Measurements from ENCODE around the gene STPG1. TPM values are rescaled to one million over a fixed set of nuclear protein-coding genes. Genes with fewer than 3 reads are reported as not detected.

The STPG1 gene
- total and polyA plus RNA-seq, 9 of the 15 experiments (the other 6 are each of a cell fraction or from before 2014, with no cell fraction given), result 5.0 to 11.9 (median 8.3) TPM

DNA sequence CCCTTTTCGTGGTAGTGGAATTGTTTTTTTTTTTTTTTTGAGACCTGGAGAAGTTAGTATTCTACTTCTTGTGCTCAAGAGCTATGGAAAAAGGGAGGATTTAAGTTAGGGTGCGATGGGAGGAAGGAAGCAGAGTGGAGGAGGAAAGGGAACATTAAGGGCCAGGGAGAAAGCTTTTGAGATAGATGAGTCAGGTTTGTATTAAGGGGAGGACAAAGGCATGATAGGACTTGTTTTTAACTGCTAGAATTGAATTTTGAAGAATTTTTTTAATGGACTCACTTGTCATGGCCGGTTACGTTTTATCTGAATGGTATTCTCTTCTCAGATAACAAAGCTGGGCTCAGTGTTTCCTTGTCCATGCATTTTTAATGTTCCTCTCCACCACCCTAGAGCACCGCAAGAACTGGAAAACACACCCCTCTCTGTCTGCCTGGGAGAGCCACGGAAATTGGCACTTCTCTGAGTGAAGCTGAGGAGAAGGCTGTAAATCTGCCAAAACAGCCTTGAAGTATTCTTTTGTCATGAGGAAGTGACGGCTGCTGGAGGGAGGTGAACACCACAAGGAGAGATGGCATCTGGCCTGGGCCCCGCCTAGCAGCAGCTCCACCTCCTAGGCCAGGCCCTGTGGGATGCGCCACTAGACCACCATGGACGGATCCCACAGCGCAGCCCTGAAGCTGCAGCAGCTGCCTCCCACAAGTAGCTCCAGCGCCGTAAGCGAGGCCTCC, 5.5 kb upstream of the STPG1 start (continued):
- TF ChIP-seq, protein P1, sequence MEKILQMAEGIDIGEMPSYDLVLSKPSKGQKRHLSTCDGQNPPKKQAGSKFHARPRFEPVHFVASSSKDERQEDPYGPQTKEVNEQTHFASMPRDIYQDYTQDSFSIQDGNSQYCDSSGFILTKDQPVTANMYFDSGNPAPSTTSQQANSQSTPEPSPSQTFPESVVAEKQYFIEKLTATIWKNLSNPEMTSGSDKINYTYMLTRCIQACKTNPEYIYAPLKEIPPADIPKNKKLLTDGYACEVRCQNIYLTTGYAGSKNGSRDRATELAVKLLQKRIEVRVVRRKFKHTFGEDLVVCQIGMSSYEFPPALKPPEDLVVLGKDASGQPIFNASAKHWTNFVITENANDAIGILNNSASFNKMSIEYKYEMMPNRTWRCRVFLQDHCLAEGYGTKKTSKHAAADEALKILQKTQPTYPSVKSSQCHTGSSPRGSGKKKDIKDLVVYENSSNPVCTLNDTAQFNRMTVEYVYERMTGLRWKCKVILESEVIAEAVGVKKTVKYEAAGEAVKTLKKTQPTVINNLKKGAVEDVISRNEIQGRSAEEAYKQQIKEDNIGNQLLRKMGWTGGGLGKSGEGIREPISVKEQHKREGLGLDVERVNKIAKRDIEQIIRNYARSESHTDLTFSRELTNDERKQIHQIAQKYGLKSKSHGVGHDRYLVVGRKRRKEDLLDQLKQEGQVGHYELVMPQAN (IDR thresholded peaks at IDR 0.05; ENCODE audit: borderline replicate concordance), result peak; percentile 24; the same call in 1 of the 2 replicates
- TF ChIP-seq CBX3 (IDR thresholded peaks at IDR 0.05; ENCODE audit: borderline replicate concordance in 1 of 2, low read length in 2 of 2) (peak in 1 of 2 experiments; percentile 47; a peak in 1 of 3 replicates), MEIS2 (IDR thresholded peaks at IDR 0.05; ENCODE audit: partially characterized antibody) (peak; percentile 100), SRSF1 (IDR thresholded peaks at IDR 0.05; ENCODE audit: low read depth, low read length) (no peak), BCOR (IDR thresholded peaks at IDR 0.05) (no peak), NFIC (IDR thresholded peaks at IDR 0.05) (peak; percentile 25; the same call in 1 of the 2 replicates), CCNT2 (IDR thresholded peaks at IDR 0.05; ENCODE audit: borderline replicate concordance, extremely low read depth, insufficient read length, low read depth, low read length) (peak; percentile 40), ZNF212 (CRISPR knock-in tag; IDR thresholded peaks at IDR 0.05) (no peak), NR2C2 (CRISPR knock-in tag; IDR thresholded peaks at IDR 0.05) (no peak), NR2C2 (tag; IDR thresholded peaks at IDR 0.05) (0 out of 2 replicates have a peak, but pooled peaks have one; percentile 12)
- TF ChIP-seq, protein P2, sequence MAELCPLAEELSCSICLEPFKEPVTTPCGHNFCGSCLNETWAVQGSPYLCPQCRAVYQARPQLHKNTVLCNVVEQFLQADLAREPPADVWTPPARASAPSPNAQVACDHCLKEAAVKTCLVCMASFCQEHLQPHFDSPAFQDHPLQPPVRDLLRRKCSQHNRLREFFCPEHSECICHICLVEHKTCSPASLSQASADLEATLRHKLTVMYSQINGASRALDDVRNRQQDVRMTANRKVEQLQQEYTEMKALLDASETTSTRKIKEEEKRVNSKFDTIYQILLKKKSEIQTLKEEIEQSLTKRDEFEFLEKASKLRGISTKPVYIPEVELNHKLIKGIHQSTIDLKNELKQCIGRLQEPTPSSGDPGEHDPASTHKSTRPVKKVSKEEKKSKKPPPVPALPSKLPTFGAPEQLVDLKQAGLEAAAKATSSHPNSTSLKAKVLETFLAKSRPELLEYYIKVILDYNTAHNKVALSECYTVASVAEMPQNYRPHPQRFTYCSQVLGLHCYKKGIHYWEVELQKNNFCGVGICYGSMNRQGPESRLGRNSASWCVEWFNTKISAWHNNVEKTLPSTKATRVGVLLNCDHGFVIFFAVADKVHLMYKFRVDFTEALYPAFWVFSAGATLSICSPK (IDR thresholded peaks at IDR 0.05; ENCODE audit: borderline replicate concordance), result no peak
- TF ChIP-seq, protein P3, sequence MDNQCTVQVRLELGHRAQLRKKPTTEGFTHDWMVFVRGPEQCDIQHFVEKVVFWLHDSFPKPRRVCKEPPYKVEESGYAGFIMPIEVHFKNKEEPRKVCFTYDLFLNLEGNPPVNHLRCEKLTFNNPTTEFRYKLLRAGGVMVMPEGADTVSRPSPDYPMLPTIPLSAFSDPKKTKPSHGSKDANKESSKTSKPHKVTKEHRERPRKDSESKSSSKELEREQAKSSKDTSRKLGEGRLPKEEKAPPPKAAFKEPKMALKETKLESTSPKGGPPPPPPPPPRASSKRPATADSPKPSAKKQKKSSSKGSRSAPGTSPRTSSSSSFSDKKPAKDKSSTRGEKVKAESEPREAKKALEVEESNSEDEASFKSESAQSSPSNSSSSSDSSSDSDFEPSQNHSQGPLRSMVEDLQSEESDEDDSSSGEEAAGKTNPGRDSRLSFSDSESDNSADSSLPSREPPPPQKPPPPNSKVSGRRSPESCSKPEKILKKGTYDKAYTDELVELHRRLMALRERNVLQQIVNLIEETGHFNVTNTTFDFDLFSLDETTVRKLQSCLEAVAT (IDR thresholded peaks at IDR 0.05), result peak in 1 of 2 experiments; percentile 47; a peak in 1 of 4 replicates
- TF ChIP-seq, protein P4, sequence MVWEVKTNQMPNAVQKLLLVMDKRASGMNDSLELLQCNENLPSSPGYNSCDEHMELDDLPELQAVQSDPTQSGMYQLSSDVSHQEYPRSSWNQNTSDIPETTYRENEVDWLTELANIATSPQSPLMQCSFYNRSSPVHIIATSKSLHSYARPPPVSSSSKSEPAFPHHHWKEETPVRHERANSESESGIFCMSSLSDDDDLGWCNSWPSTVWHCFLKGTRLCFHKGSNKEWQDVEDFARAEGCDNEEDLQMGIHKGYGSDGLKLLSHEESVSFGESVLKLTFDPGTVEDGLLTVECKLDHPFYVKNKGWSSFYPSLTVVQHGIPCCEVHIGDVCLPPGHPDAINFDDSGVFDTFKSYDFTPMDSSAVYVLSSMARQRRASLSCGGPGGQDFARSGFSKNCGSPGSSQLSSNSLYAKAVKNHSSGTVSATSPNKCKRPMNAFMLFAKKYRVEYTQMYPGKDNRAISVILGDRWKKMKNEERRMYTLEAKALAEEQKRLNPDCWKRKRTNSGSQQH (CRISPR knock-in tag; IDR thresholded peaks at IDR 0.05), result peak; percentile 82
- TF ChIP-seq, protein P5, sequence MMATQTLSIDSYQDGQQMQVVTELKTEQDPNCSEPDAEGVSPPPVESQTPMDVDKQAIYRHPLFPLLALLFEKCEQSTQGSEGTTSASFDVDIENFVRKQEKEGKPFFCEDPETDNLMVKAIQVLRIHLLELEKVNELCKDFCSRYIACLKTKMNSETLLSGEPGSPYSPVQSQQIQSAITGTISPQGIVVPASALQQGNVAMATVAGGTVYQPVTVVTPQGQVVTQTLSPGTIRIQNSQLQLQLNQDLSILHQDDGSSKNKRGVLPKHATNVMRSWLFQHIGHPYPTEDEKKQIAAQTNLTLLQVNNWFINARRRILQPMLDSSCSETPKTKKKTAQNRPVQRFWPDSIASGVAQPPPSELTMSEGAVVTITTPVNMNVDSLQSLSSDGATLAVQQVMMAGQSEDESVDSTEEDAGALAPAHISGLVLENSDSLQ (IDR thresholded peaks at IDR 0.05), result peak; percentile 94
- TF ChIP-seq, protein P6, sequence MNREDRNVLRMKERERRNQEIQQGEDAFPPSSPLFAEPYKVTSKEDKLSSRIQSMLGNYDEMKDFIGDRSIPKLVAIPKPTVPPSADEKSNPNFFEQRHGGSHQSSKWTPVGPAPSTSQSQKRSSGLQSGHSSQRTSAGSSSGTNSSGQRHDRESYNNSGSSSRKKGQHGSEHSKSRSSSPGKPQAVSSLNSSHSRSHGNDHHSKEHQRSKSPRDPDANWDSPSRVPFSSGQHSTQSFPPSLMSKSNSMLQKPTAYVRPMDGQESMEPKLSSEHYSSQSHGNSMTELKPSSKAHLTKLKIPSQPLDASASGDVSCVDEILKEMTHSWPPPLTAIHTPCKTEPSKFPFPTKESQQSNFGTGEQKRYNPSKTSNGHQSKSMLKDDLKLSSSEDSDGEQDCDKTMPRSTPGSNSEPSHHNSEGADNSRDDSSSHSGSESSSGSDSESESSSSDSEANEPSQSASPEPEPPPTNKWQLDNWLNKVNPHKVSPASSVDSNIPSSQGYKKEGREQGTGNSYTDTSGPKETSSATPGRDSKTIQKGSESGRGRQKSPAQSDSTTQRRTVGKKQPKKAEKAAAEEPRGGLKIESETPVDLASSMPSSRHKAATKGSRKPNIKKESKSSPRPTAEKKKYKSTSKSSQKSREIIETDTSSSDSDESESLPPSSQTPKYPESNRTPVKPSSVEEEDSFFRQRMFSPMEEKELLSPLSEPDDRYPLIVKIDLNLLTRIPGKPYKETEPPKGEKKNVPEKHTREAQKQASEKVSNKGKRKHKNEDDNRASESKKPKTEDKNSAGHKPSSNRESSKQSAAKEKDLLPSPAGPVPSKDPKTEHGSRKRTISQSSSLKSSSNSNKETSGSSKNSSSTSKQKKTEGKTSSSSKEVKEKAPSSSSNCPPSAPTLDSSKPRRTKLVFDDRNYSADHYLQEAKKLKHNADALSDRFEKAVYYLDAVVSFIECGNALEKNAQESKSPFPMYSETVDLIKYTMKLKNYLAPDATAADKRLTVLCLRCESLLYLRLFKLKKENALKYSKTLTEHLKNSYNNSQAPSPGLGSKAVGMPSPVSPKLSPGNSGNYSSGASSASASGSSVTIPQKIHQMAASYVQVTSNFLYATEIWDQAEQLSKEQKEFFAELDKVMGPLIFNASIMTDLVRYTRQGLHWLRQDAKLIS (CRISPR knock-in tag; IDR thresholded peaks at IDR 0.05), result no peak
